LNCAP (cell line): ENCODE data around the gene KLHL42.

Experiments used
- CTCF ChIP-seq: fragments of 450-650 bp; IDR thresholded peaks from 2 replicates; pipeline ENCODE4 v1.5.1; 2017; ENCODE audit warnings: mild to moderate bottlenecking

Gene KLHL42

GRCh38 chr12:27772328-27773049 is 7.5 kb upstream of the KLHL42 start:
- TF ChIP-seq CTCF: no peak

GRCh38 chr12:27777141-27777540 is 2.9 kb upstream of the KLHL42 start:
- TF ChIP-seq CTCF: no peak

GRCh38 chr12:27778206-27778605 is 1.8 kb upstream of the KLHL42 start:
- TF ChIP-seq CTCF: no peak

GRCh38 chr12:27779416-27779919 is 565 bp upstream of the KLHL42 start:
- TF ChIP-seq CTCF: no peak

- no peak for TF ChIP-seq CTCF
These were observed 777 bp downstream of the KLHL42 start for GRCh38 chr12:27780612-27781408.

- no peak for TF ChIP-seq CTCF
These were observed 1.6 kb downstream of the KLHL42 start for GRCh38 chr12:27781680-27782079.

GRCh38 chr12:27782481-27782880 is 2.4 kb downstream of the KLHL42 start:
- no peak for TF ChIP-seq CTCF
